ENCODE data around the gene TNPO2.

Gene TNPO2

GRCh38 chr19:12752056-12752781 lies 28.5 kb upstream of the TNPO2 start:
- no peak overlapping the region for H3K4me3 Mint-ChIP-seq
- H3K4me1 Mint-ChIP-seq: peaks cover 4% of the 10 kb centered on the region
- H3K27me3 Mint-ChIP-seq: peaks cover 24% of the 10 kb centered on the region
- peaks cover 12% of the 10 kb centered on the region for H3K36me3 Mint-ChIP-seq (ENCODE audit: low read depth)
- no peak for DNase-seq
- ATAC-seq: no peak
- H3K9me3 Mint-ChIP-seq: peaks cover 5% of the 10 kb centered on the region
- no peak overlapping the region for H3K27ac Mint-ChIP-seq

DNA sequence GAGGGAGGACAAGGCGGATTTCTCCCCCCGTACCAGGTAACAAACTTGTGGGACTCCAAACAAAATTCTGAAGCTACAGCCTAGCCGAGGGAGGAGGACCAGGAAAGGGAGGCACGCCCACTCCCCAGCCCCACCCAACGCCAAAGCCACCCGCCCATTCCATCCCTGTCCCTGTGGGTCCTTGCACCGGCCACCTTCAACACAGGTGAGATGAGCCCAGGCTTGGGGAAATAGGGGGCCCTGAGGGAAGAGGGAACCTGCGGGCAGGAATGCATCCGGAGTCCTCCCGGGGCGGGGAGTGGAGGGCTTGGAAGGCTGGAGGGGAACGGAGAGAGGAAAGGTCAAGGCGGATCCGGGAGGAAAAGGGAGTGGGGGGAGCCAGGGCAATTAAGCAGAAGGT lies 27.9 kb upstream of the TNPO2 start, which contains the start of gene BEST2:
TSS of gene BEST2 (plus strand) at position 157 of the 400 bp plus-strand sequence. CDS start 802 bp downstream, outside the sequence.
- no peak for DNase-seq
- peaks cover 5% of the 10 kb centered on the region for H3K9me3 Mint-ChIP-seq
- ATAC-seq: no peak
- H3K4me3 Mint-ChIP-seq: no peak within 1 kb of the TSS
- no peak within 1 kb of the TSS for H3K27ac Mint-ChIP-seq
- H3K27me3 Mint-ChIP-seq: peaks cover 24% of the 10 kb centered on the region
- H3K4me1 Mint-ChIP-seq: peaks cover 4% of the 10 kb centered on the region
- H3K36me3 Mint-ChIP-seq (ENCODE audit: low read depth): peaks cover 14% of the 10 kb centered on the region

DNA sequence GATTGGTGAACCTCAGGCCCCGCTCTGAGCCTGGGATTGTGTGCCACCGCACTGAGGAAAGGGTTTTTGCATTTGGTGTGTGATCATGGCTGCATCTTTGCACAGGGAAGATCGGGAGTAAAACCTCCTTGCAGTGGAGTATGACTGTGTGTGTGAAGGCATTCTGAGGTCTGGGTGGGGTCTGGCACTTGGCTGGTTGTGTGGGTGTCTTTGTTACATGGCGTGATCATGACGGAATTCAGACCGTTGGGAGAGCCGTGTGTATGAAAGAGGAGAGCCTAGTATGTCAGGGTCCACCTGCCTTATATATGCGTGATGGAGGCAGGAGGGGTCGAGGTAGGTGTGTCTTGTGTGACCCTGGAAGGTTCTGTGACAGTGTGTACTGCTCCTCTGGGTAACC lies 27.1 kb upstream of the TNPO2 start:
- Mint-ChIP-seq H3K9me3 (peaks cover 5% of the 10 kb centered on the region), H3K27ac (no peak overlapping the region), H3K4me1 (peaks cover 4% of the 10 kb centered on the region), H3K27me3 (peaks cover 24% of the 10 kb centered on the region), H3K4me3 (no peak overlapping the region), H3K36me3 (ENCODE audit: low read depth) (peaks cover 17% of the 10 kb centered on the region)
- DNase-seq (no peak), ATAC-seq (no peak)

DNA sequence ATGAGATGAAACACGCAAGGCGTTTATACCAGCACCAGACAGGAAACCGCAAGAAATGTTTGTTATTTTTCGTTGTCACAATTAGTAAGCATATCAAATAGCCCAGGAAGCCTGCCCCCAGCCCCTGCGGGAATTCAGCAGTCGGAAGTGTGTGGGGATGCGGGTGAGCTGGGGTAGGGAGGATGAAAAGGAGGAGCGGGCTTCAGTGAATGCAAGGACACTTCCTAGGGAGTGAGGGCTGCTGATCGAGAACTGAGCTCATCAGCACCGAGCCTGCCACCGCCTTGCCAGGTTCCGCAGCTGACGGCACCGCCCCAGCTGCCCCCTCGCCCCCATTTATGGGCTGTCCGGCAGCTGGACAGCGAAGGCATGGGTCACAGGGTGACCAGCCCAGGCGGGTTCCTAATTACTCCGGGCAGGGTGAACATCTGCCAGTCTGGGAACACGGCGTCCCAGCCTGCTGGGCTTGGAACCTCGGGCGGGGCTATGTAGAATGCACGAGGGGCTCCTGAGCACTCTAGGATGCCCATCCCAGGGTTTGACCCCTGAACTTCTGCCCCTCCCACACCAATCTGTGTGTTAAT lies 26.3 kb upstream of the TNPO2 start:
- H3K27me3 Mint-ChIP-seq: peaks cover 19% of the 10 kb centered on the region
- no peak for ATAC-seq
- no peak overlapping the region for H3K27ac Mint-ChIP-seq
- H3K9me3 Mint-ChIP-seq: peaks cover 5% of the 10 kb centered on the region
- no peak overlapping the region for H3K4me3 Mint-ChIP-seq
- no peak for DNase-seq
- peaks cover 4% of the 10 kb centered on the region for H3K4me1 Mint-ChIP-seq
- peaks cover 19% of the 10 kb centered on the region for H3K36me3 Mint-ChIP-seq (ENCODE audit: low read depth)

DNA sequence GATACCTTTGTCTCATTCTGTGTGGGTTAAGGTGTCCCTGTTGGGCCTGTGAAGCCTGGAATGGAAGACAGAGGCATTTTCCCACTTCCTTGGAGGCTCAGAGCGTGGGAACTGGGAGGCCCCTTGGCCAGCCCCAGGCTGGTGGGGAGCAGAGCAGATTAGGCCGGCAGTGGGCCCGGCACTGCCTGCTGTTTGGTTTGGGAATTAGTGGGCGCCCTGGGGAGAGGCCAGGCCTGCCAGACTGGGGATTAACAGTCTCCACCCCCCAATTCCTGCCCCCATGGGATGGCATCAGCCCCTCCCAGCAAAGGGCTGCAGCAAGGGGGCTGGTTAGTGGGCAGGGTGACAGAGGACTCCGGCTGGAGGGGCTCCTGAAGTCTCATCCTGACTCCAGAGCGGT lies 24.8 kb upstream of the TNPO2 start:
- Mint-ChIP-seq H3K4me3 (no peak overlapping the region), H3K27ac (no peak overlapping the region), H3K4me1 (peaks cover 4% of the 10 kb centered on the region), H3K27me3 (peaks cover 15% of the 10 kb centered on the region), H3K9me3 (peaks cover 5% of the 10 kb centered on the region), H3K36me3 (ENCODE audit: low read depth) (peaks cover 22% of the 10 kb centered on the region)
- ATAC-seq: no peak
- no peak for DNase-seq

DNA sequence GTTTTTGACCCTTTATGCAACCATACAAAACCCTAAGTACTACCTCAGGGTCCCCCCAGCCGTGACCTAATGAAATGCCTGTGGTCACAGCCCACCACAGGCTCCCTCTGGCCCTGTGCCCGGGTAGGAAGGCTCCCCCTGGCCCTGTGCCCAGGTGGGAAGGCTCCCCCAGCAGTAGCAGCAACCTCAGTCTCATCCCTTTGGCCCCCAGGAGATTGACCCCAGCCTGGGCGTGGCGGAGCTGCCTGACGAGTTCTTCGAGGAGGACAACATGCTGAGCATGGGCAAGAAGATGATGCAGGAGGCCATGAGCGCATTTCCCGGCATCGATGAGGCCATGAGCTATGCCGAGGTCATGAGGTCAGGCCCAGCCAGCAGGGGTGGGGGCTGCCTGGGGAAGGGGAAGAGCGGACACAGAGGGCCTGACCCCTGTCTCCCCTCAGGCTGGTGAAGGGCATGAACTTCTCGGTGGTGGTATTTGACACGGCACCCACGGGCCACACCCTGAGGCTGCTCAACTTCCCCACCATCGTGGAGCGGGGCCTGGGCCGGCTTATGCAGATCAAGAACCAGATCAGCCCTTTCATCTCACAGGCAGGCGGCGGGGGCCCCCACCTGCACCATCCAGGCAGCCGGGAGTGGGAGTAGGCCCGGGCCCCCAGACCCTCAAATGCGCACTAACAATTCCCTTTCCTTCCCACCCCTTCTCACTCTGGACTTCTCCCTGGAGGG lies 21.6 kb upstream of the TNPO2 start:
- H3K27ac Mint-ChIP-seq: no peak overlapping the region
- no peak overlapping the region for H3K4me3 Mint-ChIP-seq
- ATAC-seq (no peak), DNase-seq (no peak)
- peaks cover 5% of the 10 kb centered on the region for H3K9me3 Mint-ChIP-seq
- H3K27me3 Mint-ChIP-seq: no peaks in the 10 kb centered on the region
- peaks cover 30% of the 10 kb centered on the region for H3K36me3 Mint-ChIP-seq (ENCODE audit: low read depth)
- peaks cover 4% of the 10 kb centered on the region for H3K4me1 Mint-ChIP-seq

DNA sequence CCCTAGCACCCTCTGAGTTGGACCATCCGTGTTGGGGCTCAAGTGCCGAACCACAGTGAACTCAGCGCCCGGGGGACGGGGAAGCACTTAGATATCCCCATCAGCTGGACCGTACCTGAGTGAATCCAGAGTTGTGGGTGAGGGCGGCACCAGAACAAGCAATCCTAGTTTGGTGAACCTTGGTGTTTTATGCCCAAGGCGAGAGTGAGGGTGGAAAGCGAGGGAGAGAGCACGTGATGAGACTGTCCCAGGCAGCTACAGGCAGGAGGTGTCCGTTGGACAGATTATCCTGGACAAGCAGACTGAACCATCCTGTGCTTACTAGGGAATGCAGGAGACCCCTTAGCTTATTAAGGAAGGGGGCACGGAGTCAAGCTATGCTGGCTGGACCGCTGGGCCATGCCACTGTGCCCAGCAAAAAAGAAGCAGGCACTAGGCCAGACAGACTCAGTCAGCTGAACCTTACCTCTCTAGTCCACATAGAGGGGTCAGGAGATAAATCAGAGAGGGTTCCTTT lies 14.2 kb upstream of the TNPO2 start:
- no peak for ATAC-seq
- H3K4me1 Mint-ChIP-seq: peaks cover 35% of the 10 kb centered on the region
- peak overlapping the region; percentile 100 for H3K4me3 Mint-ChIP-seq
- H3K27ac Mint-ChIP-seq: peak overlapping the region; percentile 97
- no peak for DNase-seq
- no peaks in the 10 kb centered on the region for H3K9me3 Mint-ChIP-seq
- H3K27me3 Mint-ChIP-seq: peaks cover 5% of the 10 kb centered on the region
- peaks cover 31% of the 10 kb centered on the region for H3K36me3 Mint-ChIP-seq (ENCODE audit: low read depth)

DNA sequence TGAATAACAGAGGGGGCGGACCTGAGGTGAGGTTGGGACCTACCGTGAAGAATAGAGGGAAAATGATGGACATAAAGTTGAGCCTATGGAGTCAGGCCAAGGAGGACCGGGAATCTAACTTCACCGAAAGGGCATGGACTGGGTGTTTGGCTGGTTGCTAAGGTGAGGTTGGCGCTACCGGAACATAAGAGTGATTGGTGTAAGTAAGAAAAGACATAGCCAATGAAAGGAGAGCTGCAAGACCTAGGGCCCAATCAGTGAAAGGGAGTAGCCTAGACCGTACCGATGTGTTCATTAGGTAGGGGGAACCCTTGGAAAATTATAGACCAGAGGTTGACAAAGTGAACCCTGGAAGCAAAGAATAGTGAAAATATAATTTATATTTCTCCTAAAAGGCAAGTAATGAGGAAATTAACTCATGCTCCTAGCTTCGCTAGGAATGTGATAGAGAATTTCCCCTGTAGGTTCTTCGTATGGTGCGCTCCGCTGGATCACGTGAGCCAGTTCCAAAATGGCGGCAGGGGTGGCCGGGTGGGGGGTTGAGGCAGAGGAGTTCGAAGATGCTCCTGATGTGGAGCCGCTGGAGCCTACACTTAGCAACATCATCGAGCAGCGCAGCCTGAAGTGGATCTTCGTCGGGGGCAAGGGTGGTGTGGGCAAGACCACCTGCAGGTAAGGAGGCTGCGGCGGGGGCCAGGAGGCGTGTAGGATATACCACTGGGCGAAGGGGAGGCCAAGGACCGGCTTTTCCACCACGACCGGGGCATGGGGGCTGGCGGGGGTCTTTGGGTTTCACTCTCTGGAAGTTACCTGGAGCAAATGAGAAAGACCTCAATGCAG lies 13.5 kb upstream of the TNPO2 start, which contains the start of gene GET3:
TSS of gene GET3 (plus strand) at position 503 of the 840 bp plus-strand sequence. CDS start at position 512, 9 bp downstream.
- H3K4me1 Mint-ChIP-seq: peaks cover 42% of the 10 kb centered on the region
- ATAC-seq (peak; percentile 93), DNase-seq (peak; percentile 80)
- H3K36me3 Mint-ChIP-seq (ENCODE audit: low read depth): peaks cover 32% of the 10 kb centered on the region
- H3K27ac Mint-ChIP-seq: peak within 1 kb of the TSS; percentile 97
- H3K4me3 Mint-ChIP-seq: peak within 1 kb of the TSS; percentile 100
- H3K9me3 Mint-ChIP-seq: no peaks in the 10 kb centered on the region
- peaks cover 5% of the 10 kb centered on the region for H3K27me3 Mint-ChIP-seq

- H3K36me3 Mint-ChIP-seq (ENCODE audit: low read depth): peaks cover 47% of the 10 kb centered on the region
- ATAC-seq: no peak
- H3K27me3 Mint-ChIP-seq: peaks cover 5% of the 10 kb centered on the region
- no peaks in the 10 kb centered on the region for H3K9me3 Mint-ChIP-seq
- peak overlapping the region; percentile 97 for H3K27ac Mint-ChIP-seq
- H3K4me3 Mint-ChIP-seq: peak overlapping the region; percentile 95
- peaks cover 54% of the 10 kb centered on the region for H3K4me1 Mint-ChIP-seq
- peak; percentile 55 for DNase-seq
Measured at GRCh38 chr19:12733369-12734214, 9.9 kb upstream of the TNPO2 start.

DNA sequence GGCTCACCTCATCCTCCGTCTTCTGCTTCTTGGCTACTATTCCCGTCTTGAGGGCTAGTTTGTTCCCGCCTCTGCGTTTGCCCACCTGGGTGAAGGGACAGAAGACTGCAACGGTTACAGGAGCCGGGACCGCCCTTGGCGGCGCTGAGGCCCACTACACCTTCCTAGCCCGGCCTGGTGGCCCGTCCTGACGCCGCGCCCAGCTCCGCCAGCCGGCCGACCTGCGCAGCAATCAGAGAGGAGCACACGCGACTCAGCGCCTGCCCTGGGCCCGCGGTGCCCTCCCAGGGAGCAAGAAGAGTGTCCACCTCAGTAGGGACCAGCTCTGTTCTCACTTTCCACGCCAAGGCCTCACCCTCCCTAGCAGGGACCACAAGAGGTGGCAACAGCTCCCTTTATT lies 7.6 kb upstream of the TNPO2 start:
- peaks cover 39% of the 10 kb centered on the region for H3K4me1 Mint-ChIP-seq
- no peaks in the 10 kb centered on the region for H3K9me3 Mint-ChIP-seq
- no peak overlapping the region for H3K4me3 Mint-ChIP-seq
- peaks cover 50% of the 10 kb centered on the region for H3K36me3 Mint-ChIP-seq (ENCODE audit: low read depth)
- DNase-seq (no peak), ATAC-seq (no peak)
- H3K27ac Mint-ChIP-seq: no peak overlapping the region
- no peaks in the 10 kb centered on the region for H3K27me3 Mint-ChIP-seq

- peaks cover 36% of the 10 kb centered on the region for H3K4me1 Mint-ChIP-seq
- no peak overlapping the region for H3K4me3 Mint-ChIP-seq
- peak overlapping the region; percentile 78 for H3K27ac Mint-ChIP-seq
- DNase-seq (no peak), ATAC-seq (no peak)
- no peaks in the 10 kb centered on the region for H3K27me3 Mint-ChIP-seq
- no peaks in the 10 kb centered on the region for H3K9me3 Mint-ChIP-seq
- peaks cover 50% of the 10 kb centered on the region for H3K36me3 Mint-ChIP-seq (ENCODE audit: low read depth)
Measured at GRCh38 chr19:12730064-12730463, 6.3 kb upstream of the TNPO2 start.

DNA sequence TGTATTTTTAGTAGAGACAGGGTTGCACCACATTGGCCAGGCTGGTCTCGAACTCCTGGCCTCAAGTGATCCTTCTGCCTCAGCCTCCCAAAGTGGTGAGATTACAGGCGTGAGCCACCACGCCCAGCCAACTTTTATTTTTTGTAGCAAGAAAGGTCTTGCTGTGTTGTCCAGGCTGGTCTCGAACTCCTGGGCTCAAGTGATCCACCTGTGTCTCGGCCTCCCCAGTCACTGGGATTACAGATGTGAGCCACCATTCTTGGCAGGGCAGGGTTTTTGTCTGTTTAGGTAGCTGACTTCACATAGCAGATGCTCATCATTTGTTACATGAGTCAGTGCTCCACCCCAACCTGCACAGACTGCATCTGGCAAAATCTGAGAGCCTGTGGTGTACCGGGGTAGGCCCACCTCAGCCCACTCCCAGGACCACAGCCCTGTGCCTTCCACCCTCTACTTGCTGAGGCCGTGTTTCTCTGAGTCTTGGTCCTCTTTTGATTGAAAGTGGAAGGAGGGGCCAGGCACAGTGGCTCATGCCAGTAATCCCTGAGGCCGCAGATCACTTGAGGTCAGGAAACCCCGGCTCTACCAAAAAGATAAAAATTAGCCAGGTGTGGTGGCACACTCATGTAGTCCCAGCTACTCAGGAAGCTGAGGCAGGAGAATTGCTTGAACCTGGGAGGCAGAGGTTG lies 4.2 kb upstream of the TNPO2 start:
- Mint-ChIP-seq H3K4me1 (peaks cover 34% of the 10 kb centered on the region), H3K27me3 (no peaks in the 10 kb centered on the region), H3K9me3 (no peaks in the 10 kb centered on the region), H3K27ac (no peak overlapping the region), H3K4me3 (no peak overlapping the region), H3K36me3 (ENCODE audit: low read depth) (peaks cover 47% of the 10 kb centered on the region)
- DNase-seq (no peak), ATAC-seq (no peak)

DNA sequence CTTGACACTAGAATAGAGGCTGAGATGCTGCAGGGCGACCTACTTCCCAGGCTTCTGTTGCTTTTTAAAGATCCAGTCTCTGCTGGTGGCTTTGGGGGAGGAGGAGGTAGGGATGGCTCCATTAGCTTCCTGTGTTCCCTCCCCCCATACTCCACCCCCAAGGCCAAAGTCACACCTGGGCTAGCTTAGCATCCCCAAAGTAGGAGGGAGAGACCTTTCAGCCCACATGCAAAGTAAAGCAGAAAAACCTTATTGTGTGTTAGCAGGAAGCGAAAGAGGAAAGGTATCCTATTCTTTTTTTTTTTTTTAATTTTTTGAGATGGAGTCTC lies 3.2 kb upstream of the TNPO2 start:
- H3K27me3 Mint-ChIP-seq: peaks cover 2% of the 10 kb centered on the region
- H3K4me1 Mint-ChIP-seq: peaks cover 29% of the 10 kb centered on the region
- no peak overlapping the region for H3K27ac Mint-ChIP-seq
- H3K36me3 Mint-ChIP-seq (ENCODE audit: low read depth): peaks cover 46% of the 10 kb centered on the region
- no peak overlapping the region for H3K4me3 Mint-ChIP-seq
- DNase-seq (no peak), ATAC-seq (no peak)
- no peaks in the 10 kb centered on the region for H3K9me3 Mint-ChIP-seq
